GM10248 (cell line): ENCODE measurements around the gene PFN1.

Experiments used
- CTCF ChIA-PET: fragments of 300-600 bp; sonication (Branson Sonifier 250); formaldehyde crosslinking; extraction: SDS; loops from one replicate; lab custom pipeline; 2021; ENCODE audit warnings: antibody characterized with exemption; lab: Yijun Ruan, JAX
- POLR2A ChIA-PET: fragments of 350-650 bp; sonication (Branson Sonifier 250); formaldehyde crosslinking; extraction: SDS; loops from one replicate; lab custom pipeline; 2020; ENCODE audit warnings: antibody characterized with exemption; lab: Yijun Ruan, JAX
- DNase-seq: peaks from one replicate; pipeline ENCODE4 v3.0.0; 2012; ENCODE audit errors: extremely low spot score
- TF ChIP-seq, protein P1 (sequence below): IDR thresholded peaks from 2 replicates; pipeline ENCODE4 v1.5.1; 2012; ENCODE audit warnings: mild to moderate bottlenecking, low read depth; ENCODE audit errors: extremely low read depth, missing control alignments, control extremely low read depth

The PFN1 gene

DNA sequence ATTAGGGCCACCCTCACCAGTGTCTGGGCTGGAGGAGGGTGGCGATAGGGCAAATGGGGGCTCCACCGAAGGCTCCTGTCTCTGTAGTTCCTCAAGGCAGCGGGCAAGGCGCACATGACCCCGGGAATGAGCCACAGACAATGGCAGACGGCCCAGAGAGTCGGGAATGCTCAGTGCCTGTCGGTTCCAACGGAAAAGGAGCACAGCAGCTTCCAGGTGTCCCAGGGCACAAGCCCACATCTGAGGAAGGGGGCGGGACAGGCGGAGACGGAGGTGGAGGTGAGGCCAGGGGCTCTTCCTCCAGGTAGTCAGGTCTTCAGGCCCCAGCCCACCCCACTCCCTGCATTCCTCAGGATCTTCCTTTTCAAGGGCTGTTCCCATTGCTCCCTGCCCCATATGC is 24.4 kb upstream of the PFN1 start:
- TF ChIP-seq, protein P1, sequence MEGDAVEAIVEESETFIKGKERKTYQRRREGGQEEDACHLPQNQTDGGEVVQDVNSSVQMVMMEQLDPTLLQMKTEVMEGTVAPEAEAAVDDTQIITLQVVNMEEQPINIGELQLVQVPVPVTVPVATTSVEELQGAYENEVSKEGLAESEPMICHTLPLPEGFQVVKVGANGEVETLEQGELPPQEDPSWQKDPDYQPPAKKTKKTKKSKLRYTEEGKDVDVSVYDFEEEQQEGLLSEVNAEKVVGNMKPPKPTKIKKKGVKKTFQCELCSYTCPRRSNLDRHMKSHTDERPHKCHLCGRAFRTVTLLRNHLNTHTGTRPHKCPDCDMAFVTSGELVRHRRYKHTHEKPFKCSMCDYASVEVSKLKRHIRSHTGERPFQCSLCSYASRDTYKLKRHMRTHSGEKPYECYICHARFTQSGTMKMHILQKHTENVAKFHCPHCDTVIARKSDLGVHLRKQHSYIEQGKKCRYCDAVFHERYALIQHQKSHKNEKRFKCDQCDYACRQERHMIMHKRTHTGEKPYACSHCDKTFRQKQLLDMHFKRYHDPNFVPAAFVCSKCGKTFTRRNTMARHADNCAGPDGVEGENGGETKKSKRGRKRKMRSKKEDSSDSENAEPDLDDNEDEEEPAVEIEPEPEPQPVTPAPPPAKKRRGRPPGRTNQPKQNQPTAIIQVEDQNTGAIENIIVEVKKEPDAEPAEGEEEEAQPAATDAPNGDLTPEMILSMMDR = no peak
- DNase-seq = no peak
- POLR2A ChIA-PET = interaction anchor here (0.6 kb wide), 2 partner anchors 45 to 50 kb away, joined by 3 read pairs; no protein-coding TSS in a partner anchor
- CTCF ChIA-PET = interaction anchor here (1.1 kb wide), 1 partner anchor 9 kb away, joined by 3 read pairs; no protein-coding TSS in a partner anchor

DNA sequence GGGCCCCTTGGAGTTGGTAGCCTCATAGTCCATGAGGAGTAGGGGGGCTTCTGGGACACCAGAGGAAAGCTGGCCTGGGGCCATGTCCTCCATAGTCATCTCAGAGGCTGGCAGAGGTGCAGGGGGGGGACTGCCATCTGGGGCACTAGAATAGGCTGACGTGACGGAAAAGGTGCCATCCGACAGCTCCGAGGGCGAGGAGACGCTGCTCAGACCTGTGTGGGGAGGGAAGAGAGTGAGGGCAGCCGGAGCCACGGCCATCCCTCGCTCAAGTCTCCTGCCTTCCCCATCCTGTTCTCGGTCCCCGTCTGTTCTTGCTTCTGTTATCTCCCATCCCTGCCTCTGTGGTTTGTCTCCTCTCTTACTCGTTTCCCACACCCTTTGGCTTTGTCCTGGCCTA is 24.0 kb upstream of the PFN1 start:
- TF ChIP-seq, protein P1 = no peak
- DNase-seq = no peak
- ChIA-PET POLR2A (no interaction called here), CTCF (interaction anchor here (1.1 to 5.5 kb wide), 3 partner anchors 8 to 16 kb away, joined by 3 to 47 read pairs (median 7); no protein-coding TSS in a partner anchor)

DNA sequence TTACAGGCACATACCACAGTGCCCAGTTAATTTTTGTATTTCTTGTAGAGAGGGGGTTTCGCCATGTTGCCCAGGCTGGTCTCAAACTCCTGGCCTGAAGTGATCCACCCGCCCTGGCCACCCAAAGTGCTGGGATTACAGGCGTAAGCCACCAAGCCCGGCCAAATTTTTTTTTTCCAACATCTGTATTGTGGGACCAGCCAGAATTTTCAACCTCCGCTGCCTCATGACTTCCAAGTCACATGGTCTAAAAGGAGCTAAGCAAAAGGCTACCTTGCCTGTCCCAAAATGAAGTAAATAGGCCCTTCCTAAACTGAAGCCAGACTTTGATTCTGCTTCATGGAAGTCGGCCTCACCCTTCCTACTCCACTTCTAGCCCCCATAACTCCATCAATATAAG is 23.5 kb upstream of the PFN1 start:
- TF ChIP-seq, protein P1 = no peak
- ChIA-PET CTCF (interaction anchor here (1.0 to 5.5 kb wide), 5 partner anchors 8 to 17 kb away, joined by 3 to 47 read pairs (median 6); no protein-coding TSS in a partner anchor), POLR2A (no interaction called here)
- no peak for DNase-seq

DNA sequence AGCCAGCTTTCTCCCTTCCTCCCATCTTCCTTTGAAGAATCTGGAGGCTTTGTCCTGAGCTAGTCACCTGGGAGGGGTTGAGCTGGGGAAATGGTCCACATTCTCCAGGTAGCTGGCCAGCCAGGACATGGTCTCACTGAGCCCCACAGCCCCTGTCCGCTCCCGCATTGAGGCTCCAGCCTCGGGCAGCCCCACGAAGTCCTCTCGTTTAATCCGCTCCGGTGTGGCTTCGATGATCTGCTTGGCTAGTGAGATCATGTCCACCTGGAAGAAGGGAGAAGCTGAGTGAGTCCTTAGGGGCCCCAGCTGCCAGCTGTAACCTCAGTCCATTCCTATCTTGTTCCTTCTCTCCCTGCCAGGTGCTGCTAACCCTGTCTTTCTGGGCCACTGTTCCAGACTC is 21.9 kb upstream of the PFN1 start:
- ChIA-PET CTCF (interaction anchor here (1.2 to 5.5 kb wide), 9 partner anchors 10 to 92 kb away, joined by 3 to 47 read pairs (median 4); partner anchors contain the start of genes INCA1 and KIF1C), POLR2A (interaction anchor here (1.0 kb wide), 1 partner anchor 19 kb away, joined by 3 read pairs; no protein-coding TSS in a partner anchor)
- TF ChIP-seq, protein P1 = no peak
- no peak for DNase-seq

DNA sequence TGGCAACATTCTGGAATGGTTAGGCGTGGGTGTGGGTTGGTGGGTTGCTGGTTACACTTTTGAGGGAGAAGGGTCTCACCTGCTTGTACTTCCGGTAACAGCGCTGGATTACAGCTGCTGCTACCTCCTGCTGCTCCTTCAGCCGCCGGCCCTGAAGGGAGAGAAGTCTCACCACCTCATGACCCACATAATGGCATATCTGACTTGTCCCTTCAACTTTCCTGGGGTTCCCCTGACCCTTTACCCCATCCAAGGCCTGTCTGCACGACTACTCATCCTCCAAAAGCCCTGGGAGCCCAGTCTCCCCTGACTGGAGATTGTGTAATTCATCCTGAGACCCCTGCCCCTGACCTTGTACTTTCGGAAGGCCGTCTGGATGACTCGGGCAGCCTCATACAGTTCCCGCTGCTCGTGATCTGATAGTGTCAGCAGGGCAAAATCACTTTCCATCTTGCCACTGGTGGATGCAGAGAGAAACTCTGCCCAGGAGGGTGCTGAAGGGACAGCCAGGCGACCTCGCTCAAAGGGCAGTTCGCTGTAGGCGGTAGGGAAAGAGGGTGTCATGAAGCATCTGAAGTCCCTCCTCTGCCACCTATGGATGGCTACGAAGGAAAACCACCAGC is 21.3 kb upstream of the PFN1 start:
- ChIA-PET POLR2A (interaction anchor here (0.6 to 1.0 kb wide), 2 partner anchors 18 to 45 kb away, joined by 3 read pairs; no protein-coding TSS in a partner anchor), CTCF (interaction anchor here (1.0 to 5.5 kb wide), 8 partner anchors 10 to 92 kb away, joined by 3 to 47 read pairs (median 4); partner anchors contain the start of gene CAMTA2)
- DNase-seq = no peak
- TF ChIP-seq, protein P1 = no peak

DNA sequence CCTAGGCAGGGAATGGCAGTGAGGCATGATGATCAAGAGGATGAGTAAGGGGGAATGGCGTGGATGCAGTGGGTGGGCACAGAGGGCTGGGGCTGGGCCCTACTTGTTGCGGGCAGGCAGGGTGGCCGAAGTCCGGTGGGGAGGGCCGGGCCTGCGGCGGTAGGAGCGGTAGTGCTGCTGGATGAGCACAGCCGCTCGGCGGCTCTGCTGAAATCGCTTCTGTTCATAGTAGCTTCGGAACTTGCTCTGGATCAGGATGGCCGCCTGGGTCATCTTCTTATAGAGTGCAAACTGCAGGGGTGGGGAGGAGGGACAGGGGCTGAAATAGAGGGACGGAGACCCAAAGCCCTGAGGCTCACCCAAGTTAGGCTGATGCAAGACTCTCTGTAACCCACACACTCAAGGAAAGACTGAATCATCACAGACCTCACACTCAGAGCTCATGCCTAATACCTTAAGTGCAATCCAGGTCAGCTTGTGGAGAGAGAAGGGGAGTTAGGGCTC is 20.8 kb upstream of the PFN1 start:
- TF ChIP-seq, protein P1 = no peak
- no peak for DNase-seq
- POLR2A ChIA-PET = interaction anchor here (0.6 kb wide), 1 partner anchor 44 kb away, joined by 3 read pairs; no protein-coding TSS in a partner anchor
- CTCF ChIA-PET = interaction anchor here (1.0 to 5.5 kb wide), 3 partner anchors 11 to 93 kb away, joined by 3 to 47 read pairs (median 9); partner anchors contain the start of gene CAMTA2
